GM21390 (cell line): ENCODE data around the gene OTUD4.
"Not testable (repeated sequence)": the region's sequence is repeated elsewhere in the genome, so short reads cannot be mapped to it uniquely, and the experiment has no call there.

ENCODE experiments used
- ATAC-seq: cut with Tn5 transposase; IDR thresholded peaks from one replicate; pipeline ENCODE4 v1.9.1; 2021; ENCODE audit not compliant: unreplicated experiment

Gene OTUD4

GRCh38 chr4:145179861-145180297 is 510 bp downstream of the OTUD4 start:
- ATAC-seq = peak; percentile 19

- ATAC-seq = peak; percentile 35
Measured at GRCh38 chr4:145179281-145179860, 1.0 kb downstream of the OTUD4 start.

- no peak for ATAC-seq
Measured at GRCh38 chr4:145178740-145179280, 1.6 kb downstream of the OTUD4 start.

- ATAC-seq = no peak
Measured at GRCh38 chr4:145177906-145178538, 2.4 kb downstream of the OTUD4 start.

GRCh38 chr4:145177511-145177905 is 2.9 kb downstream of the OTUD4 start:
- no peak for ATAC-seq

- no peak for ATAC-seq
Measured at GRCh38 chr4:145176641-145177432, 3.6 kb downstream of the OTUD4 start.

GRCh38 chr4:145171911-145172310 is 8.5 kb downstream of the OTUD4 start:
- no peak for ATAC-seq

- ATAC-seq = no peak
Measured at GRCh38 chr4:145170223-145170622, 10.2 kb downstream of the OTUD4 start.

- no peak for ATAC-seq
Measured at GRCh38 chr4:145168581-145169187, 11.7 kb downstream of the OTUD4 start.

- ATAC-seq = no peak
Measured at GRCh38 chr4:145167887-145168286, 12.5 kb downstream of the OTUD4 start.

- no peak for ATAC-seq
Measured at GRCh38 chr4:145161549-145161948, 18.8 kb downstream of the OTUD4 start.

- ATAC-seq = no peak
Measured at GRCh38 chr4:145156986-145157385, 23.4 kb downstream of the OTUD4 start.

- no peak for ATAC-seq
Measured at GRCh38 chr4:145155268-145155870, 25.0 kb downstream of the OTUD4 start.

- peak; percentile 80 for ATAC-seq
Measured at GRCh38 chr4:145154573-145154972, 25.8 kb downstream of the OTUD4 start.

GRCh38 chr4:145153904-145154298 is 26.5 kb downstream of the OTUD4 start:
- ATAC-seq = no peak

GRCh38 chr4:145153181-145153903 is 27.0 kb downstream of the OTUD4 start:
- no peak for ATAC-seq

- ATAC-seq = no peak
Measured at GRCh38 chr4:145148980-145149379, 31.4 kb downstream of the OTUD4 start.

GRCh38 chr4:145136219-145136618 is 44.2 kb downstream of the OTUD4 start:
- not testable (repeated sequence) for ATAC-seq

GRCh38 chr4:145132511-145133098 is 47.8 kb downstream of the OTUD4 start:
- peak; percentile 79 for ATAC-seq

GRCh38 chr4:145131848-145132247 is 48.5 kb downstream of the OTUD4 start:
- ATAC-seq = no peak
